ENCODE measurements around the gene GPD1L.
"Not testable (repeated sequence)": the region's sequence is repeated elsewhere in the genome, so short reads cannot be mapped to it uniquely, and the experiment has no call there.

Gene GPD1L

DNA sequence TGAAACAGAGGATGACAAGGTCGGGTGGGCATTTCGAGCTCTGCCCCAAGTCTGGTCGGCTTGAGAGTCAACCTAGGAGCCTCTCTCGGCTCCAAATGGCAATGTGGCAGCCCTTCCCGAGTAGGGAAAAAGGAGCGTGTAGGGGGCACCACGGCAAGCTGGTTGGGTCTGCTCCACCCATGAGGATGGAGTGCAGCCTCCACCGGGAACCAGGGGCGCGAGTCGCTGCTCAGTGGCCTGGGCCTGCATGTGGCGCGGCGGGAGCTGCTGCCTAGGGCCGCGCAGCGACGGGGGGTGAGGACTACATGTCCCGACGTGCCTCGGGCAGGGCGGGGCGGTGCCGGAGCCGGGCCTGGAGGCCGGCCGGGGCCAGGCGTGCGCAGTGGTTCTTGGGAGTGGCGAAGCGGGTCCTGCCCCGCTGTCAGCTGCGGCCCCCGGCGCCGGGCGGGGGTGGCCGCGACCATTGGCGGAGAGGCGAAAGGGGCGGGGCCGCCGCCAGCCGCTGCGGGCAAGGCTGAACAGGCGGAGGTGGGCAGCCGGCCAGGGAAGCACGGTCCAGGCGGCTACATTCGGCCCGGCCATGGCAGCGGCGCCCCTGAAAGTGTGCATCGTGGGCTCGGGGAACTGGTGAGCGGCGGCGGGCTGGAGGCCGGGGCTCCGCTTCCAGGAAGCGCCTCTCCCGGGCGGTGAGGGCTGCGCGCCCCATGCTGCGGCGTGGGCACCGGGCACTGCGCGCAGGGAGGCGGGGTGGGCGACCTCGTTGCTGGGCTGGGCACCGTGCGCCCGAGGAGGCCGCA, at the start of gene GPD1L:
Gene GPD1L, plus strand, starts transcription at position 489 of the 797 bp plus-strand sequence. Its CDS starts 92 bp downstream, at position 581.
- peak within 1 kb of the TSS; percentile 85 for H3K27ac ChIP-seq
- TF ChIP-seq, protein P1, sequence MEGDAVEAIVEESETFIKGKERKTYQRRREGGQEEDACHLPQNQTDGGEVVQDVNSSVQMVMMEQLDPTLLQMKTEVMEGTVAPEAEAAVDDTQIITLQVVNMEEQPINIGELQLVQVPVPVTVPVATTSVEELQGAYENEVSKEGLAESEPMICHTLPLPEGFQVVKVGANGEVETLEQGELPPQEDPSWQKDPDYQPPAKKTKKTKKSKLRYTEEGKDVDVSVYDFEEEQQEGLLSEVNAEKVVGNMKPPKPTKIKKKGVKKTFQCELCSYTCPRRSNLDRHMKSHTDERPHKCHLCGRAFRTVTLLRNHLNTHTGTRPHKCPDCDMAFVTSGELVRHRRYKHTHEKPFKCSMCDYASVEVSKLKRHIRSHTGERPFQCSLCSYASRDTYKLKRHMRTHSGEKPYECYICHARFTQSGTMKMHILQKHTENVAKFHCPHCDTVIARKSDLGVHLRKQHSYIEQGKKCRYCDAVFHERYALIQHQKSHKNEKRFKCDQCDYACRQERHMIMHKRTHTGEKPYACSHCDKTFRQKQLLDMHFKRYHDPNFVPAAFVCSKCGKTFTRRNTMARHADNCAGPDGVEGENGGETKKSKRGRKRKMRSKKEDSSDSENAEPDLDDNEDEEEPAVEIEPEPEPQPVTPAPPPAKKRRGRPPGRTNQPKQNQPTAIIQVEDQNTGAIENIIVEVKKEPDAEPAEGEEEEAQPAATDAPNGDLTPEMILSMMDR (conservative IDR thresholded peaks at IDR 0.05): no peak

GRCh38 chr3:32058465-32058864, 48.0 kb upstream of the GPD1L start:
- not testable (repeated sequence) for H3K27ac ChIP-seq

DNA sequence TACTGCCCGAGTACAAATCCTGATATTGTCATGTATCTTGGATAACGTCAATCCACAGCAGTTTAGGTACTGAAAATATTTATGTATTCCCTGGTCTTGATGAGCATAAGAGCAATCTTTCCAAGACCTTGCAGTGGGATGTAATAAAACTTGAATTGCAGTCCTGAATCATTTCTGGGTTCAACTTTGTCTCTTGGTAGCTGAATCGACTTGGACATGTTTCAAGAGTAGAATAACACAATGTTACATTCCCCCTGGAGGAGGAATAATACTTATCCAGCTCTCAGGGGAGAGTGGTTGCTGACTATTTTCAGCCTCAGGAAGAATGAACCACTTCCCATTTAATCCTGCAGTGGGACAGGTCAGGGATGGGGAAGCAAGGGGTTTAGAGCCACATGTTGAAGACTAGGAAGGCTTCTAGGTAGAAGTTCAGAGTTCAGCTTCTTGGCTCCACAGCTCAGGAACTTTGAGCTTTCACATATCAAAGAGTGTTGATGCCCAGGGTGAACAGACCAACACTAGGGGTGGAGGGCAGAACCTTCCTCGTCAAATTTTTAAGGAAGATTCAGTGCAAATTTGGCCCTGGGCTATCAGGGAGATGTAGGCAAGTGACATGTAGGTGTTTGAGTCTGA, 43.4 kb upstream of the GPD1L start:
- no peak overlapping the region for H3K27ac ChIP-seq
- TF ChIP-seq, protein P1 (conservative IDR thresholded peaks at IDR 0.05): no peak

DNA sequence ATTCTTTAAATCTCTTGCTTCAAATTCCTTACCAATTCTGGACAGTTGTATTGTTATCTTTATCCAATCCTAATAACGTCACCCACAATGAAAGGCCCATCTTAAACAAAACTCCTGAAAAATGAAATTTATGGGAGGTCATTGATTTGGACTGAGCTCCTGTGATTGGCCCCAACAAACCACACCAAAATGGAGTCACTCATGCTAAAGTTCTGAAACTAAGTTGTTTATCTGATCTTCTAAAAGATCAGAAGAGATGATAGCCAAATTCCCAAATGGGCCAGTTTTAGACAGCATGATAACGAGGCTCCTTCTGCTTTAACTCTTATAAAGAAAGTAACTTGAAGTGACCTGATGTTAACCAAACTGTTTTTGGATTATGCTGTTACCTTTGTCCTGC, 39.7 kb upstream of the GPD1L start:
- no peak overlapping the region for H3K27ac ChIP-seq
- TF ChIP-seq, protein P1 (conservative IDR thresholded peaks at IDR 0.05): no peak

DNA sequence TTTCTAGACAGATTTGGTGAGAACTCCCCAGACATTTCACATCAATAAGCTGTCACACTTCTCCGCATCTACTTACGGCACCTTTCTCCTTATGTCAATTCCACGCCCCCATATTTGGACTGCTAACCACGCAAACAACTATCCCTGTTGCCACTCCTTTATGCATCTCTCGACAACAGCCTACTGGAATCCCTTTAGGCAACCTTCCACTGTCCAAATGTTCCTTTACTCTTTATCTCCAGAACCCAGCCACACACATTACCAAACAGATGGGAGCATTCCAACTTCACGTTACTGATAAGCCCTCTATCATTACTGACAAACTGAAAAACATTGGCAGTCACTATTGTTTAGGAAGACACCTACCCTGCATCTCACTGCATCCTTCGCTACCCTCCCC, 32.2 kb upstream of the GPD1L start:
- H3K27ac ChIP-seq: not testable (repeated sequence)

GRCh38 chr3:32076566-32076965, 29.9 kb upstream of the GPD1L start:
- no peak overlapping the region for H3K27ac ChIP-seq
- TF ChIP-seq, protein P1 (conservative IDR thresholded peaks at IDR 0.05): no peak

DNA sequence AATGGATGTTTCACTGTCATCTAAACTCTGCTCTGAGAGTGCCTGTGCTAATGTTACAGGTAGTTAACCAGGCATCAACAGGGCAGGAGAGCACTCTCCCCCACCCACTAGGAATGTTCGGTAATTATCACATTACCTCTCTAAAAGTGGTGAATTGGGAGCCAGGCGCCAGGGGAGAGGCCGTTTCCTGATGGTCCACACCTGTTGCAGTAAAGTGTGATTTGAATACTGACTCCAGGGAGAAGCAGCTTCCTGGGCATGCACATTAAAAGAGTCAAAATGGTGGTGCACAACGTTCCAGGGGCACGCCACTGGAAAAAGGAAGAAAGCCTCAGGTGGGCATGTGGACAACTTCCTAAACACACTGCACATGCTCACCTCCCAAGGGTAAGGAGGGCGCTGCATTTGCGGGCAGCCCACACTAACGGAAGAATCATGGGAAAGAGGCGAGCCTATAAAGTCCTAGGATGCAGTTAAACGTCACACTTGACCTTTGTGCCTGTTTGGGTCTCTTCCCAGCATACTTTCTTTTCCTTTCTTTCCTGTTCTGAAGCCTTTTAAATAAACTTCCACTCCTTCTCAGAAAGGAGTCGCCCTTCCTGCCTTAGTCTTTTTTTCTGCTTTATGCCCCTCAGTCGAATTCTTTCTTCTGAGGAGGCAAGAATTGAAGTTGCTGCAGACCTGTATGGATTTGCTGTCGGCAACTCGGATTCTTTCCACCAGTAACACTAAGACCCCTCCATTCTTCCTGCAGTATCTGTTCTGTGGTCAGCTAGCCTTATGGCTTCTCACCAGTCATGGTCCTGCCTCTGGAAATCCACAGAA, 28.9 kb upstream of the GPD1L start:
- TF ChIP-seq, protein P1 (conservative IDR thresholded peaks at IDR 0.05): no peak
- H3K27ac ChIP-seq: no peak overlapping the region

DNA sequence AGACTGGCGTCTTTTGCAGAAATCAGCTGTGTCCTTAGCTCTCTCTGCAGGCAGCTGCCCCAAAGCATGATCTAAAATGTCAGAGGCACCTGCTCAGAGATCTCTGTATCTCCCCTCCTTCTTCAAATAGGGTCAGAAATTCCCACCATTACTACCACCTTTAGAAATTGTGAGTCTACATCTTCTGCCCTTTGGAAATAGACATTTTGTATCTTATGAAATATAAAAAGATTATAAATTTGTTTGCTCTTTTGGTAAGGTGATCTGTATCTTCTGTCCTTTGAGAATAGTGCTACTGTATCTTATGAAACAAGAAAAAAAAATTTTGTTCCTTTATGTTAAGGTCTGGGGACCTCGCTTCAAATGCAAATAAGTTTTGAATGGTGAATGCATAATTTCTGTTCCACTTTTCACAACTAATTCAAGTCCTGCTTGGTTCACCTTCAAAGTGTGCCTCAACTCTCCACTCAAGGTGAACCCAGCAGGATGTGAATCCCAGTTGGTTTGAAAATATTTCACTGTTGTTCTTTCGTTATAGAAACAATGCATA, 28.3 kb upstream of the GPD1L start:
- TF ChIP-seq, protein P1 (conservative IDR thresholded peaks at IDR 0.05): no peak
- H3K27ac ChIP-seq: no peak overlapping the region
